ENCODE data around the gene ODAD4.
"Not testable (repeated sequence)": the region's sequence is repeated elsewhere in the genome, so short reads cannot be mapped to it uniquely, and the experiment has no call there.

Gene ODAD4

DNA sequence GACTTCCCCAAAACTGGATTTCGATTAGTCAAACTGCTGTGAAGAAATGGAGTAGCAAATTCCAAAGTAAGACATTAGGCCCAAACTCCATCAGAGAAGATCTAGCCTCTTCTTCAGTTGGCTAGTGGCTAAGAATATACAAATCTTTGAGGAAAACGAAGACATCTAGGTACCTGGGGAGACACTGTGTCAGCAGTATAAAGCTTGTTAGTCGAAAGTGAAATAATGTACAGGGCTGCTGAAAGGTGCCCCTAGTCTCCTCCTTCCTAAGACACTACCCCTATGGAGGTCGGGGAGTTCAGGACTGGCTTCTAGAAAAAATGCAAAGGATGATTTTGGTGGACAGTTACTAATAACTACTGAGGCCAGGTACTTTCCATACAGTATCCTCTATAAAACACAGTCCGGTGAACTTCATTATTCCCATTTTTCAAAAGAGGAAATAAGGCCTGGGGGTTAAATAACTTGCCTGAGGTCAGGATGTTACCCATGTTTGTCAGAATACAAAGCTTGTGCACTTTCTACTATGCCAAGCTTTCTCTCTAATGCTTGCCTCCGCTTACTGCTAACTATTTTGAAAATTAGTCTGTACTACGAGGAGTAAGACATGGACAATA lies 71.9 kb downstream of the ODAD4 start:
- H3K4me3 ChIP-seq (ENCODE audit: low read depth, low read length), result no peak overlapping the region
- no peak for TF ChIP-seq CTCF (IDR thresholded peaks at IDR 0.05; ENCODE audit: insufficient read depth, low read length, missing control alignments)
- POLR2A ChIA-PET, result no interaction called here
- CTCF ChIA-PET, result interaction anchor here (1.1 to 3.3 kb wide), 5 partner anchors 10 to 43 kb away, joined by 3 to 10 read pairs (median 4); partner anchors contain the start of genes DNAJC7 and NKIRAS2
- DNase-seq (ENCODE audit: low read depth, low spot score), result no peak

DNA sequence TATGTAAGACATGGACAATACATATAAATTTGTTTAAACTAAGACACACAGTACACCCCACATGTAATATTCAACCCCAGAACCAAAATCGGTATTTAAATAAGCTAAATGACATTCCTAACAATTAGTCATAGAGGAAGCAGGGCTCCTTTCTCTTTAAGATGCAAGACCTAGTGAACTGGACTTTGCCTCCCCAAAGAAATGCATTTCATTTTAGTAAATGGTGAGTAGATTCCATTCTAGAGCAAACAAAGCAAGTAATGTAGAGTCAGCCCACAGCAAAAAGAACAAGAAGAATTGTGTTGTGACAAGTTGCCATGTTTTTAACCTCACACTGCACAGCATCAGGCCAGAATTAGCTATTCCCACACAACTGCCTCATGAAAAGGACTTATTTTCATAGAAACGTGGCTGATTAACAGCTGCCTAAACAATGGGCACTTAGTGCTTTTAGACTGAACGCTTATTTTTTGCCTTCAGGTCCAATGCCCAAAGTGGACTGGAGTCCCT lies 72.4 kb downstream of the ODAD4 start:
- H3K4me3 ChIP-seq (ENCODE audit: low read depth, low read length), result no peak overlapping the region
- ChIA-PET POLR2A (interaction anchor here (0.6 kb wide), 1 partner anchor 23 kb away, joined by 3 read pairs; no protein-coding TSS in a partner anchor), CTCF (interaction anchor here (1.1 to 3.3 kb wide), 5 partner anchors 10 to 43 kb away, joined by 3 to 10 read pairs (median 4); partner anchors contain the start of genes DNAJC7 and NKIRAS2)
- no peak for TF ChIP-seq CTCF (IDR thresholded peaks at IDR 0.05; ENCODE audit: insufficient read depth, low read length, missing control alignments)
- no peak for DNase-seq (ENCODE audit: low read depth, low spot score)

DNA sequence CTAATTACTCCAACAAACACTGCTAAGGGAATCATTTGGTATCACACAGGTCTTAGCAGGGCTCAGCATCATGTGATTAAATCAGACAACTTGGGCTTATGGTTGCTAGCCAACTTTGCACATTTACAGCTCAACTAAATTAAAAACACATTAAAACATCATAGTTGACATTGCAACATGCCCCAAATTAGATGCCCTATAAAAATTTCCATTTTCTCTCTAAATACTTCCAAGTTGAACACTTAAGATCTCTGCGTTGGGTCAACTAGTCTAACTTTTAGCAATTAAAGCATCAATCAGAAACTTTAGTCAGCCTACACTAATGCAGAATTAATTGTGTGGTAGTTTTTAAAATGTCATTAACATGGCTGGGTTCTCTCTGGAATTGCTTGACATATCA lies 74.7 kb downstream of the ODAD4 start:
- ChIA-PET POLR2A (no interaction called here), CTCF (interaction anchor here (1.2 to 3.3 kb wide), 5 partner anchors 8 to 112 kb away, joined by 3 to 22 read pairs (median 5); partner anchors contain the start of genes DNAJC7 and NKIRAS2)
- H3K4me3 ChIP-seq (ENCODE audit: low read depth, low read length), result no peak overlapping the region
- DNase-seq (ENCODE audit: low read depth, low spot score), result no peak
- TF ChIP-seq CTCF (IDR thresholded peaks at IDR 0.05; ENCODE audit: insufficient read depth, low read length, missing control alignments), result no peak

DNA sequence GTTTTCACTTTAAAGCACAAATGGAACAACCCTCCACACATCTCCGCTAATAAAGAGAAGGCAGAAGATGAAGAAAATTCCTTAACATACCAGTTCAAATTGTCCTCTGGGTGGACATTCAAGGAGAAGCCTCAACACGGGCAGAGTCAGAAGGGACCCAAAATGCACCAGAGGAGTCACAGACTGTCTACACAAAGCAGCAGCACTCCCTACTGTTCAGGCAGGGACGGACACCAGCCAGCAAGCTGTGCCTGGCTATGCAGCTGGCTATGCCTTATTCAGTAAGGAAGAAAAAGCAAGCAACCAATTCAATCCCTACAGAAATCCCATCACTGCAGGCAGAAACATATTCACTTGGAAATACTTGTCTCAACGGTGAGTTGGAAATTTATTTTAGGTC lies 78.8 kb downstream of the ODAD4 start:
- no peak overlapping the region for H3K4me3 ChIP-seq (ENCODE audit: low read depth, low read length)
- ChIA-PET CTCF (interaction anchor here (1.0 to 1.8 kb wide), 2 partner anchors 10 to 44 kb away, joined by 4 to 17 read pairs; partner anchors contain the start of genes DNAJC7 and NKIRAS2), POLR2A (no interaction called here)
- no peak for DNase-seq (ENCODE audit: low read depth, low spot score)
- no peak for TF ChIP-seq CTCF (IDR thresholded peaks at IDR 0.05; ENCODE audit: insufficient read depth, low read length, missing control alignments)

- H3K4me3 ChIP-seq (ENCODE audit: low read depth, low read length); POLR2A ChIA-PET; DNase-seq (ENCODE audit: low read depth, low spot score): not testable (repeated sequence)
- CTCF ChIA-PET, result interaction anchor here (1.8 kb wide), 1 partner anchor 9 kb away, joined by 17 read pairs; the partner anchor contains the start of genes DNAJC7 and NKIRAS2
Measured at GRCh38 chr17:42010266-42010680, 79.9 kb downstream of the ODAD4 start.

GRCh38 chr17:42010898-42011516 lies 80.6 kb downstream of the ODAD4 start:
- POLR2A ChIA-PET, result no interaction called here
- TF ChIP-seq CTCF (IDR thresholded peaks at IDR 0.05; ENCODE audit: insufficient read depth, low read length, missing control alignments), result no peak
- DNase-seq (ENCODE audit: low read depth, low spot score), result no peak
- no peak overlapping the region for H3K4me3 ChIP-seq (ENCODE audit: low read depth, low read length)
- CTCF ChIA-PET, result no interaction called here

DNA sequence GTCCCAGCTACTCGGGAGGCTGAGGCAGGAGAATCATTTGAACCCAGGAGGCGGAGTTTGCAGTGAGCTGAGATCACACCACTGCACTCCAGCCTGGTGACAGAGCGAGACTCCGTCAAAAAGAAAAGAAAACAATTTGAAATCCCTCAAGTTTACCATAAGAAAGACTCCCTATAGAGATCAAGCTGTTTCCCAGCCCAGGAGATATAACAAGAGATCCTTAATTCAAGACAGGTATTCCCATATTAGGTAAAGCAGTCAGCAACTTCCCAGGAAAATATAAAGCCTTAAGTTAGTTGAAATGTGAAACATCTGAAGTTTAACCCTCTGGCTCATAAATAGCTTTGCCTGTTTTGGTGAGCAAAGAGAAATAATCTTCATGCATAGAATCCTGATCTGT lies 81.9 kb downstream of the ODAD4 start:
- DNase-seq (ENCODE audit: low read depth, low spot score); H3K4me3 ChIP-seq (ENCODE audit: low read depth, low read length): not testable (repeated sequence)
- CTCF ChIA-PET, result interaction anchor here (1.2 to 20.7 kb wide), 5 partner anchors 9 to 98 kb away, joined by 3 to 451 read pairs (median 10); partner anchors contain the start of genes DHX58, HSPB9, KAT2A and NKIRAS2
- POLR2A ChIA-PET, result interaction anchor here (0.9 kb wide), 1 partner anchor 45 kb away, joined by 4 read pairs; no protein-coding TSS in a partner anchor

GRCh38 chr17:42013740-42014139 lies 83.3 kb downstream of the ODAD4 start:
- POLR2A ChIA-PET; H3K4me3 ChIP-seq (ENCODE audit: low read depth, low read length); DNase-seq (ENCODE audit: low read depth, low spot score): not testable (repeated sequence)
- CTCF ChIA-PET, result interaction anchor here (2.3 to 20.7 kb wide), 3 partner anchors 10 to 97 kb away, joined by 10 to 451 read pairs (median 20); partner anchors contain the start of genes DHX58, HSPB9, KAT2A and ZNF385C
